HEK293 (cell line): ENCODE data around the gene CFAP45.

Experiments
- BCL11A ChIP-seq: fragments of 450-650 bp; formaldehyde crosslinking; IDR thresholded peaks from 2 replicates; pipeline ENCODE4 v1.5.1; 2016; ENCODE audit warnings: low read depth, missing biosample characterization, missing genetic modification characterization
- BCL11B ChIP-seq: fragments of 450-650 bp; formaldehyde crosslinking; IDR thresholded peaks from 2 replicates; pipeline ENCODE4 v1.5.1; 2016; ENCODE audit warnings: low read depth, missing biosample characterization, missing genetic modification characterization
- GLIS2 ChIP-seq: fragments of 450-650 bp; formaldehyde crosslinking; IDR thresholded peaks from 2 replicates; pipeline ENCODE4 v1.5.1; 2016; ENCODE audit warnings: missing biosample characterization, missing genetic modification characterization
- KLF16 ChIP-seq: fragments of 450-650 bp; formaldehyde crosslinking; IDR thresholded peaks from 2 replicates; pipeline ENCODE4 v1.5.1; 2017; ENCODE audit warnings: missing biosample characterization, missing genetic modification characterization
- KLF8 ChIP-seq: fragments of 450-650 bp; formaldehyde crosslinking; IDR thresholded peaks from 2 replicates; pipeline ENCODE4 v1.5.1; 2016; ENCODE audit warnings: missing biosample characterization, missing genetic modification characterization
- KLF9 ChIP-seq: fragments of 450-650 bp; formaldehyde crosslinking; IDR thresholded peaks from 2 replicates; pipeline ENCODE4 v1.5.1; 2016; ENCODE audit warnings: missing biosample characterization, missing genetic modification characterization, low read depth
- MYNN ChIP-seq: fragments of 450-650 bp; formaldehyde crosslinking; IDR thresholded peaks from 2 replicates; pipeline ENCODE4 v1.5.1; 2016; ENCODE audit warnings: missing biosample characterization, missing genetic modification characterization, borderline replicate concordance
- OVOL3 ChIP-seq: fragments of 450-650 bp; formaldehyde crosslinking; IDR thresholded peaks from 2 replicates; pipeline ENCODE4 v1.5.1; 2016; ENCODE audit warnings: missing biosample characterization, missing genetic modification characterization
- PBX3 ChIP-seq: sonication (generic); formaldehyde crosslinking; IDR thresholded peaks from 2 replicates; pipeline ENCODE4 v1.8.1; 2022; ENCODE audit warnings: mild to moderate bottlenecking, moderate library complexity, missing genetic modification reagents
- PRDM10 ChIP-seq: fragments of 450-650 bp; formaldehyde crosslinking; IDR thresholded peaks from 2 replicates; pipeline ENCODE4 v1.5.1; 2016; ENCODE audit warnings: missing biosample characterization, missing genetic modification characterization
- REST ChIP-seq: fragments of 450-650 bp; formaldehyde crosslinking; IDR thresholded peaks from 2 replicates; pipeline ENCODE4 v1.5.1; 2016; ENCODE audit warnings: missing biosample characterization, missing genetic modification characterization
- SP7 ChIP-seq: fragments of 450-650 bp; formaldehyde crosslinking; IDR thresholded peaks from 2 replicates; pipeline ENCODE4 v1.5.1; 2016; ENCODE audit warnings: missing biosample characterization, missing genetic modification characterization
- YY1 ChIP-seq: fragments of 450-650 bp; formaldehyde crosslinking; IDR thresholded peaks from 2 replicates; pipeline ENCODE4 v1.5.1; 2018; ENCODE audit warnings: missing biosample characterization, missing genetic modification characterization
- YY2 ChIP-seq: fragments of 450-650 bp; formaldehyde crosslinking; IDR thresholded peaks from 2 replicates; pipeline ENCODE4 v1.5.1; 2016; ENCODE audit warnings: missing biosample characterization, missing genetic modification characterization
- ZBTB48 ChIP-seq: fragments of 450-650 bp; formaldehyde crosslinking; IDR thresholded peaks from 2 replicates; pipeline ENCODE4 v1.5.1; 2016; ENCODE audit warnings: missing biosample characterization, missing genetic modification characterization
- ZFP3 ChIP-seq: fragments of 450-650 bp; formaldehyde crosslinking; IDR thresholded peaks from 2 replicates; pipeline ENCODE4 v1.5.1; 2016; ENCODE audit warnings: low read depth, missing biosample characterization, missing genetic modification characterization
- ZNF157 ChIP-seq: fragments of 450-650 bp; formaldehyde crosslinking; IDR thresholded peaks from 2 replicates; pipeline ENCODE4 v1.5.1; 2016; ENCODE audit warnings: missing biosample characterization, missing genetic modification characterization
- ZNF184 ChIP-seq: fragments of 450-650 bp; IDR thresholded peaks from 2 replicates; pipeline ENCODE4 v1.5.1; 2018; ENCODE audit warnings: missing biosample characterization, mild to moderate bottlenecking, missing genetic modification characterization
- ZNF221 ChIP-seq: fragments of 450-650 bp; formaldehyde crosslinking; IDR thresholded peaks from 2 replicates; pipeline ENCODE4 v1.5.1; 2017; ENCODE audit warnings: missing biosample characterization, missing genetic modification characterization, borderline replicate concordance
- ZNF266 ChIP-seq: fragments of 450-650 bp; formaldehyde crosslinking; IDR thresholded peaks from 2 replicates; pipeline ENCODE4 v1.5.1; 2016; ENCODE audit warnings: missing biosample characterization, missing genetic modification characterization, low read depth
- ZNF423 ChIP-seq: fragments of 450-650 bp; formaldehyde crosslinking; IDR thresholded peaks from 2 replicates; pipeline ENCODE4 v1.5.1; 2016; ENCODE audit warnings: missing biosample characterization, missing genetic modification characterization
- ZNF48 ChIP-seq: fragments of 450-650 bp; formaldehyde crosslinking; IDR thresholded peaks from 2 replicates; pipeline ENCODE4 v1.5.1; 2016; ENCODE audit warnings: missing biosample characterization, missing genetic modification characterization
- ZNF510 ChIP-seq: fragments of 450-650 bp; formaldehyde crosslinking; IDR thresholded peaks from 2 replicates; pipeline ENCODE4 v1.5.1; 2018; ENCODE audit warnings: mild to moderate bottlenecking, missing genetic modification characterization, missing biosample characterization; ENCODE audit not compliant: insufficient replicate concordance
- ZNF580 ChIP-seq: fragments of 450-650 bp; formaldehyde crosslinking; IDR thresholded peaks from 2 replicates; pipeline ENCODE4 v1.5.1; 2016; ENCODE audit warnings: missing biosample characterization, missing genetic modification characterization
- ZNF629 ChIP-seq: fragments of 450-650 bp; formaldehyde crosslinking; IDR thresholded peaks from 2 replicates; pipeline ENCODE4 v1.5.1; 2017; ENCODE audit warnings: missing biosample characterization, missing genetic modification characterization
- ZNF664 ChIP-seq: fragments of 450-650 bp; formaldehyde crosslinking; IDR thresholded peaks from 2 replicates; pipeline ENCODE4 v1.5.1; 2016; ENCODE audit warnings: missing biosample characterization, missing genetic modification characterization
- TF ChIP-seq, protein P1 (sequence below): fragments of 450-650 bp; formaldehyde crosslinking; IDR thresholded peaks from 2 replicates; pipeline ENCODE4 v1.5.1; 2016; ENCODE audit warnings: missing biosample characterization, missing genetic modification characterization
- TF ChIP-seq, protein P2 (sequence below): fragments of 450-650 bp; formaldehyde crosslinking; IDR thresholded peaks from 2 replicates; pipeline ENCODE4 v1.5.1; 2016; ENCODE audit warnings: missing biosample characterization, missing genetic modification characterization

Gene CFAP45

DNA sequence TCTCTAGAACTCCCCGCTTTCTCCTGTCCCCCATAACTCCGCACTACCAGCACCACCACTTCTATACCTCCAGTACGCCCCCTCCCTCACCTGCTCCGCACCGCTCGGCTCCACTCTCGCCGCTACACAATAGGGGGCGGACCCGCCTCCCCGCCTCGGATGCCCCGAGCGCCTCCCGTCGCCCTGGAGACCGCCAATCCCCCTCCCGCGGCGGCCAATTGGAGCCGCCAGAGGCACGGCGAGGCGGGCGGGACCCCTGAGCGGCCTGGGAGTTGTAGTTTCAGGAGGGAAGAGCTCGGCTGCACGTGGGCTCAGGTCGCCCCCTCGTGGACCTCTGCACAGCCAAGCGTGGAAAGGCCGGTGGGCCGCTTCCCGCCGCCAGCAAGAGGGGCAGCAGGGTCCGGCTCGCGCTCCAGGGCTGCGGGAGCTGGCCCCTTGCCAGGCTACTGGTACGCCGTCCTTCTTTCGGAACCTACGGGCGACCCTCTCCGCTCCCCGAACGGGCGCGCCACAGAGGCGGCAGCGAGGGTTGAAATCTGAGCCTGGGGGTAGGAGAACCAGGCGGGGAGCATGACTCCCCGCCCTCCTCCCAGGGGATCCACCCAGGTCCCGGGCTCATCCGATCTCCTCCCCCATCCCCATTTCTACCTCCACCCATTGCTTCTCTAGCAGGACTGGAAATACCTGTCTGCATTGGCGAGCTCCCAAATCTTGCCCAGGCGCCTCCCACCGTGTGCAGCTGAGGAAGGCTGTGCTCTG, 45.7 kb upstream of the CFAP45 start, which contains the start of gene IGSF9 (continued):
- TF ChIP-seq ZNF580 (tag by site-specific recombination) = peak; percentile 71; the same call in 1 of the 2 replicates
- no peak for TF ChIP-seq ZNF221
- no peak for TF ChIP-seq ZNF510 (tag by site-specific recombination)
- TF ChIP-seq GLIS2 (tag by site-specific recombination) = peak; percentile 96
- TF ChIP-seq BCL11A (tag by site-specific recombination) = no peak
- no peak for TF ChIP-seq ZFP3 (tag by site-specific recombination)
- TF ChIP-seq ZNF157 (tag by site-specific recombination) = no peak
- TF ChIP-seq SP7 = peak; percentile 72
- TF ChIP-seq ZNF629 (tag by site-specific recombination) = peak; percentile 56; the same call in 1 of the 2 replicates
- TF ChIP-seq KLF16 (tag by site-specific recombination) = peak; percentile 81
- peak; percentile 57 for TF ChIP-seq ZNF423 (tag by site-specific recombination)
- peak; percentile 64; the same call in 1 of the 2 replicates for TF ChIP-seq KLF8 (tag by site-specific recombination)
- TF ChIP-seq YY1 (tag by site-specific recombination) = 0 out of 2 replicates have a peak, but pooled peaks have one; percentile 60
- TF ChIP-seq PBX3 = no peak
- TF ChIP-seq BCL11B = no peak
- TF ChIP-seq ZNF266 (tag by site-specific recombination) = no peak
- TF ChIP-seq ZNF184 (tag by site-specific recombination) = 0 out of 2 replicates have a peak, but pooled peaks have one; percentile 39
- peak; percentile 50 for TF ChIP-seq ZBTB48 (tag by site-specific recombination)
- TF ChIP-seq, protein P1, sequence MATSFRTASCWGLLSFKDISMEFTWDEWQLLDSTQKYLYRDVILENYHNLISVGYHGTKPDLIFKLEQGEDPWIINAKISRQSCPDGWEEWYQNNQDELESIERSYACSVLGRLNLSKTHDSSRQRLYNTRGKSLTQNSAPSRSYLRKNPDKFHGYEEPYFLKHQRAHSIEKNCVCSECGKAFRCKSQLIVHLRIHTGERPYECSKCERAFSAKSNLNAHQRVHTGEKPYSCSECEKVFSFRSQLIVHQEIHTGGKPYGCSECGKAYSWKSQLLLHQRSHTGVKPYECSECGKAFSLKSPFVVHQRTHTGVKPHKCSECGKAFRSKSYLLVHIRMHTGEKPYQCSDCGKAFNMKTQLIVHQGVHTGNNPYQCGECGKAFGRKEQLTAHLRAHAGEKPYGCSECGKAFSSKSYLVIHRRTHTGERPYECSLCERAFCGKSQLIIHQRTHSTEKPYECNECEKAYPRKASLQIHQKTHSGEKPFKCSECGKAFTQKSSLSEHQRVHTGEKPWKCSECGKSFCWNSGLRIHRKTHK = no peak
- TF ChIP-seq MYNN (tag by site-specific recombination) = no peak
- TF ChIP-seq YY2 (tag by site-specific recombination) = peak; percentile 25; the same call in 1 of the 2 replicates
- peak; percentile 79 for TF ChIP-seq PRDM10 (tag by site-specific recombination)
- TF ChIP-seq, protein P2, sequence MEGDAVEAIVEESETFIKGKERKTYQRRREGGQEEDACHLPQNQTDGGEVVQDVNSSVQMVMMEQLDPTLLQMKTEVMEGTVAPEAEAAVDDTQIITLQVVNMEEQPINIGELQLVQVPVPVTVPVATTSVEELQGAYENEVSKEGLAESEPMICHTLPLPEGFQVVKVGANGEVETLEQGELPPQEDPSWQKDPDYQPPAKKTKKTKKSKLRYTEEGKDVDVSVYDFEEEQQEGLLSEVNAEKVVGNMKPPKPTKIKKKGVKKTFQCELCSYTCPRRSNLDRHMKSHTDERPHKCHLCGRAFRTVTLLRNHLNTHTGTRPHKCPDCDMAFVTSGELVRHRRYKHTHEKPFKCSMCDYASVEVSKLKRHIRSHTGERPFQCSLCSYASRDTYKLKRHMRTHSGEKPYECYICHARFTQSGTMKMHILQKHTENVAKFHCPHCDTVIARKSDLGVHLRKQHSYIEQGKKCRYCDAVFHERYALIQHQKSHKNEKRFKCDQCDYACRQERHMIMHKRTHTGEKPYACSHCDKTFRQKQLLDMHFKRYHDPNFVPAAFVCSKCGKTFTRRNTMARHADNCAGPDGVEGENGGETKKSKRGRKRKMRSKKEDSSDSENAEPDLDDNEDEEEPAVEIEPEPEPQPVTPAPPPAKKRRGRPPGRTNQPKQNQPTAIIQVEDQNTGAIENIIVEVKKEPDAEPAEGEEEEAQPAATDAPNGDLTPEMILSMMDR = peak; percentile 99
- TF ChIP-seq ZNF48 (tag by site-specific recombination) = no peak
- peak; percentile 94 for TF ChIP-seq KLF9 (tag by site-specific recombination)
- no peak for TF ChIP-seq OVOL3 (tag by site-specific recombination)
- TF ChIP-seq REST (tag by site-specific recombination) = no peak
- TF ChIP-seq ZNF664 (tag by site-specific recombination) = no peak
